H9 (cell line): ENCODE data around the gene METTL27. TPM values are rescaled to one million over a fixed set of nuclear protein-coding genes. Genes with fewer than 3 reads are reported as not detected.

ENCODE experiments used
- DNase-seq: peaks from one replicate; pipeline ENCODE4 v3.0.0-alpha.2; 2017
- H2AFZ ChIP-seq: one replicate; pipeline ENCODE4 v1.6.1; 2013; ENCODE audit warnings: mild to moderate bottlenecking, low read length, control low read depth, moderate library complexity
- H2AK5ac ChIP-seq: 2 replicates; pipeline ENCODE4 v1.6.1; 2013; ENCODE audit warnings: low read length, control low read depth, mixed read lengths; ENCODE audit not compliant: insufficient read length
- H2BK120ac ChIP-seq: one replicate; pipeline ENCODE4 v1.6.1; 2013; ENCODE audit warnings: low read depth, mild to moderate bottlenecking, low read length, control low read depth, inconsistent platforms; ENCODE audit not compliant: poor library complexity, severe bottlenecking
- H2BK12ac ChIP-seq: 2 replicates; pipeline ENCODE4 v1.6.1; 2013; ENCODE audit warnings: low read length, control low read depth, mixed read lengths, low read depth; ENCODE audit not compliant: insufficient read length
- H2BK15ac ChIP-seq: 2 replicates; pipeline ENCODE4 v1.6.1; 2013; ENCODE audit warnings: low read depth, low read length, control low read depth
- H2BK20ac ChIP-seq: one replicate; pipeline ENCODE4 v1.6.1; 2013; ENCODE audit warnings: low read depth, mild to moderate bottlenecking, low read length, control low read depth, inconsistent platforms; ENCODE audit not compliant: poor library complexity, severe bottlenecking
- H2BK5ac ChIP-seq: 2 replicates; pipeline ENCODE4 v1.6.1; 2013; ENCODE audit warnings: low read length, control low read depth, mixed read lengths; ENCODE audit not compliant: insufficient read length
- H3K14ac ChIP-seq: 2 replicates; pipeline ENCODE4 v1.6.1; 2013; ENCODE audit warnings: low read length, control low read depth; ENCODE audit not compliant: insufficient read depth
- H3K18ac ChIP-seq: 2 replicates; pipeline ENCODE4 v1.6.1; 2013; ENCODE audit warnings: low read depth, mild to moderate bottlenecking, mixed read lengths, low read length, control low read depth; ENCODE audit not compliant: insufficient read length
- H3K23ac ChIP-seq: 2 replicates; pipeline ENCODE4 v1.6.1; 2013; ENCODE audit warnings: low read length, control low read depth, mixed read lengths, low read depth; ENCODE audit not compliant: insufficient read length
- H3K23me2 ChIP-seq: 2 replicates; pipeline ENCODE4 v1.6.1; 2013; ENCODE audit warnings: low read depth, mild to moderate bottlenecking, mixed read lengths, low read length, control low read depth; ENCODE audit not compliant: insufficient read length, poor library complexity, severe bottlenecking
- H3K27ac ChIP-seq: 2 replicates; pipeline ENCODE4 v1.5.1; 2013; ENCODE audit warnings: low read length, control low read depth, mixed read lengths, low read depth; ENCODE audit not compliant: insufficient read length
- H3K27me3 ChIP-seq: 2 replicates; pipeline ENCODE4 v1.6.1; 2013; ENCODE audit warnings: low read length, control low read depth, inconsistent platforms; ENCODE audit not compliant: insufficient read depth
- H3K4ac ChIP-seq: 2 replicates; pipeline ENCODE4 v1.6.1; 2013; ENCODE audit warnings: low read depth, mild to moderate bottlenecking, control low read depth, inconsistent platforms, low read length, moderate library complexity
- H3K4me1 ChIP-seq: 2 replicates; pipeline ENCODE4 v1.6.1; 2013; ENCODE audit warnings: low read length, control low read depth, inconsistent platforms; ENCODE audit not compliant: insufficient read depth
- H3K4me2 ChIP-seq: 2 replicates; pipeline ENCODE4 v1.6.1; 2013; ENCODE audit warnings: low read length, control low read depth, mixed read lengths; ENCODE audit not compliant: insufficient read length, insufficient read depth
- H3K56ac ChIP-seq: 2 replicates; pipeline ENCODE4 v1.6.1; 2013; ENCODE audit warnings: low read depth, mild to moderate bottlenecking, mixed read lengths, low read length, control low read depth; ENCODE audit not compliant: insufficient read length
- H3K79me1 ChIP-seq: 2 replicates; pipeline ENCODE4 v1.6.1; 2013; ENCODE audit warnings: low read depth, mild to moderate bottlenecking, moderate library complexity, low read length, control low read depth, inconsistent platforms; ENCODE audit not compliant: insufficient read depth, poor library complexity, severe bottlenecking
- H3K79me2 ChIP-seq: 2 replicates; pipeline ENCODE4 v1.6.1; 2013; ENCODE audit warnings: low read length, control low read depth, inconsistent platforms; ENCODE audit not compliant: insufficient read depth
- H3K9ac ChIP-seq: 2 replicates; pipeline ENCODE4 v1.6.1; 2013; ENCODE audit warnings: low read length, control low read depth, mixed read lengths; ENCODE audit not compliant: insufficient read length; ENCODE audit errors: extremely low read depth
- H3K9me3 ChIP-seq: one replicate; pipeline ENCODE4 v1.6.1; 2013; ENCODE audit warnings: low read depth, low read length, inconsistent platforms; ENCODE audit not compliant: control insufficient read depth
- H3T11ph ChIP-seq: one replicate; pipeline ENCODE4 v1.6.1; 2013; ENCODE audit warnings: mild to moderate bottlenecking, low read length, control low read depth, inconsistent platforms
- H4K20me1 ChIP-seq: one replicate; pipeline ENCODE4 v1.6.1; 2013; ENCODE audit not compliant: control insufficient read depth, insufficient read length, insufficient read depth
- H4K5ac ChIP-seq: 2 replicates; pipeline ENCODE4 v1.6.1; 2013; ENCODE audit warnings: low read depth, mild to moderate bottlenecking, mixed read lengths, low read length, control low read depth; ENCODE audit not compliant: insufficient read length
- H4K8ac ChIP-seq: replicated peaks from 2 replicates; pipeline ENCODE4 v1.6.1; 2013; ENCODE audit warnings: low read length, control low read depth, mixed read lengths, low read depth; ENCODE audit not compliant: insufficient read length
- H4K91ac ChIP-seq: 2 replicates; pipeline ENCODE4 v1.6.1; 2013; ENCODE audit warnings: low read depth, mild to moderate bottlenecking, moderate library complexity, mixed read lengths, low read length, control low read depth; ENCODE audit not compliant: insufficient read length
- H3K27ac Mint-ChIP-seq, 3 experiments: 2 replicates in 2 of 3; 3 replicates in 1 of 3; pipeline ENCODE4 v1.8.0; 2020 to 2021; ENCODE audit warnings: mixed read lengths in 3 of 3, mild to moderate bottlenecking in 1 of 3, moderate library complexity in 1 of 3
- H3K27me3 Mint-ChIP-seq: 2 replicates; pipeline ENCODE4 v1.8.0; 2021; ENCODE audit warnings: low read depth, mild to moderate bottlenecking, moderate library complexity, mixed read lengths
- H3K36me3 Mint-ChIP-seq, 3 experiments: 2 replicates in 2 of 3; 3 replicates in 1 of 3; pipeline ENCODE4 v1.8.0; 2020 to 2021; ENCODE audit warnings: low read depth in 3 of 3, mixed read lengths in 3 of 3; ENCODE audit not compliant: insufficient read depth in 1 of 3
- H3K4me1 Mint-ChIP-seq, 2 experiments: 2 replicates each; pipeline ENCODE4 v1.8.0; 2020; ENCODE audit warnings: mixed read lengths in 2 of 2
- H3K4me3 Mint-ChIP-seq, 2 experiments: 2 replicates in 1 of 2; 3 replicates in 1 of 2; pipeline ENCODE4 v1.8.0; 2020 to 2021; ENCODE audit warnings: mild to moderate bottlenecking in 2 of 2, mixed read lengths in 2 of 2, moderate library complexity in 1 of 2
- H3K9me3 Mint-ChIP-seq, 2 experiments: 2 replicates in 1 of 2; 3 replicates in 1 of 2; pipeline ENCODE4 v1.8.0; 2020; ENCODE audit warnings: mild to moderate bottlenecking in 2 of 2, mixed read lengths in 2 of 2, moderate library complexity in 1 of 2
- WGBS: extraction: QIAGEN DNeasy Blood & Tissue Kit; methylation state at CpG from one replicate; pipeline ENCODE4 v1.1.7; 2013; ENCODE audit warnings: missing lambda C conversion rate, low lambda C conversion rate, mixed read lengths; ENCODE audit not compliant: insufficient read length; ENCODE audit errors: extremely low coverage; 5-methylcytosine and 5-hydroxymethylcytosine counted together
- total RNA-seq: library from RNA; stranded (reverse); gene quantifications from 2 replicates; pipeline ENCODE4 v1.2.1, GENCODE V29; 2021
- TF ChIP-seq, protein P1 (sequence below): fragments of 200-600 bp; sonication (generic); conservative IDR thresholded peaks from 3 replicates; pipeline ENCODE4 v1.8.0; 2021; ENCODE audit warnings: antibody characterized with exemption, mild to moderate bottlenecking

Gene METTL27
- total RNA-seq, 1 experiment from 2014 or later: 13.5 TPM

DNA sequence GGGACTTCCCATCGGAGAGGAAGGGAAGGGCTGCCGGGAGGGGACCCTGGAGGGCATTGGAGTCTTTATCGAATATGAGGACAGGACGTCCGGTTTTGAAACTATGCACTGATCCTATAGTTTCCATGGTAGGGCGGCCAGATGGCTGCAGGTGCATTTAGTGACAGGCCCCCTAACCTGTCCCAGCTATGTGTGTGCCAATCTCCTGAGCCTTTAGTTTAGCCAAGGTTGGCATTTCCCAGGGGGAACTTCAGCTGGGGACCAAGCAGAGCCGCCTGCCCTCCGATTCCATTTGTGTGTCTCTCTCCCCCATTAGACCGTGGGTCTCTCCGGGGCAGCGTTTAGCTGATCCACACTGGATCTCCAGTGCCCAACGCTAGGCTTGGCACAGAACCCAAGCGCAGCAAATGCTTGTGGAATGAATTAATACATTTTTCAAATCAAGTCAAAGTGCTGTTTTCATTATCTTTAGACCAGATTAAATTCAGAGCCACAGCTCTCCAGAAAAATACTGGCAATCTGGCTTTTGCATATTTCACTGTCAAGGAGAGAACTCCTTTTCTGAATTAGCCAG, 38.5 kb upstream of the METTL27 start:
- Mint-ChIP-seq H3K4me1 (peaks cover 4 to 8% of the 10 kb centered on the region in 2 experiments; a peak in 3 of 4 replicates), H3K4me3 (no peak overlapping the region)
- H2BK15ac ChIP-seq: no peak overlapping the region

More for the DNA sequence above, 38.5 kb upstream of the METTL27 start:
- no peak overlapping the region; the same call in 1 of the 2 replicates for H3K14ac ChIP-seq
- no peak overlapping the region for H2BK20ac ChIP-seq
- H3T11ph ChIP-seq: no peak overlapping the region
- Mint-ChIP-seq H3K9me3 (no peaks in the 10 kb centered on the region), H3K27me3 (peaks cover 8% of the 10 kb centered on the region), H3K36me3 (no peaks in the 10 kb centered on the region), H3K27ac (no peak overlapping the region)
- no peak overlapping the region for H4K5ac ChIP-seq
- H2BK120ac ChIP-seq: no peak overlapping the region
- no peaks in the 10 kb centered on the region for H3K9me3 ChIP-seq
- DNase-seq: no peak
- no peak overlapping the region for H2BK12ac ChIP-seq
- H2AK5ac ChIP-seq: no peak overlapping the region
- no peaks in the 10 kb centered on the region for H3K23me2 ChIP-seq
- H3K56ac ChIP-seq: no peak overlapping the region
- no peak overlapping the region for H4K8ac ChIP-seq
- no CpG with 5 or more reads among the region's 13 CpGs for WGBS
- no peak overlapping the region for H3K4ac ChIP-seq
- no peak overlapping the region for H3K18ac ChIP-seq
- no peaks in the 10 kb centered on the region for H3K79me2 ChIP-seq
- no peaks in the 10 kb centered on the region for H4K20me1 ChIP-seq
- H3K4me2 ChIP-seq: no peak overlapping the region
- no peak overlapping the region for H2BK5ac ChIP-seq
- H3K27me3 ChIP-seq: no peaks in the 10 kb centered on the region
- no peaks in the 10 kb centered on the region for H3K79me1 ChIP-seq
- no peaks in the 10 kb centered on the region for H3K4me1 ChIP-seq
- TF ChIP-seq, protein P1, sequence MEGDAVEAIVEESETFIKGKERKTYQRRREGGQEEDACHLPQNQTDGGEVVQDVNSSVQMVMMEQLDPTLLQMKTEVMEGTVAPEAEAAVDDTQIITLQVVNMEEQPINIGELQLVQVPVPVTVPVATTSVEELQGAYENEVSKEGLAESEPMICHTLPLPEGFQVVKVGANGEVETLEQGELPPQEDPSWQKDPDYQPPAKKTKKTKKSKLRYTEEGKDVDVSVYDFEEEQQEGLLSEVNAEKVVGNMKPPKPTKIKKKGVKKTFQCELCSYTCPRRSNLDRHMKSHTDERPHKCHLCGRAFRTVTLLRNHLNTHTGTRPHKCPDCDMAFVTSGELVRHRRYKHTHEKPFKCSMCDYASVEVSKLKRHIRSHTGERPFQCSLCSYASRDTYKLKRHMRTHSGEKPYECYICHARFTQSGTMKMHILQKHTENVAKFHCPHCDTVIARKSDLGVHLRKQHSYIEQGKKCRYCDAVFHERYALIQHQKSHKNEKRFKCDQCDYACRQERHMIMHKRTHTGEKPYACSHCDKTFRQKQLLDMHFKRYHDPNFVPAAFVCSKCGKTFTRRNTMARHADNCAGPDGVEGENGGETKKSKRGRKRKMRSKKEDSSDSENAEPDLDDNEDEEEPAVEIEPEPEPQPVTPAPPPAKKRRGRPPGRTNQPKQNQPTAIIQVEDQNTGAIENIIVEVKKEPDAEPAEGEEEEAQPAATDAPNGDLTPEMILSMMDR: no peak
- no peak overlapping the region for H4K91ac ChIP-seq
- no peak overlapping the region for H3K27ac ChIP-seq
- no peak overlapping the region for H3K23ac ChIP-seq
- no peak overlapping the region for H2AFZ ChIP-seq
- H3K9ac ChIP-seq: no peak overlapping the region
